Osteocyte (in vitro differentiated cells): ENCODE results near the gene MKLN1. TPM values are rescaled to one million over a fixed set of nuclear protein-coding genes. Genes with fewer than 3 reads are reported as not detected.
A peak's percentile ranks its signal among the peaks of the same experiment; 100 is the strongest.
"Not testable (repeated sequence)": the region's sequence is repeated elsewhere in the genome, so short reads cannot be mapped to it uniquely, and the experiment has no call there.

ENCODE experiments used
- DNase-seq: peaks from one replicate; pipeline ENCODE4 v3.0.0; 2021; ENCODE audit warnings: mixed read lengths; ENCODE audit not compliant: unreplicated experiment; ENCODE audit errors: extremely low spot score
- H3K27ac Mint-ChIP-seq: one replicate; pipeline ENCODE4 v1.8.0; 2021; ENCODE audit warnings: mild to moderate bottlenecking, mixed read lengths; ENCODE audit not compliant: unreplicated experiment
- H3K27me3 Mint-ChIP-seq: one replicate; pipeline ENCODE4 v1.8.0; 2021; ENCODE audit warnings: mixed read lengths; ENCODE audit not compliant: unreplicated experiment
- H3K36me3 Mint-ChIP-seq: one replicate; pipeline ENCODE4 v1.8.0; 2021; ENCODE audit warnings: mixed read lengths; ENCODE audit not compliant: unreplicated experiment
- H3K4me1 Mint-ChIP-seq: one replicate; pipeline ENCODE4 v1.8.0; 2021; ENCODE audit warnings: mixed read lengths; ENCODE audit not compliant: unreplicated experiment
- H3K4me3 Mint-ChIP-seq: one replicate; pipeline ENCODE4 v1.8.0; 2021; ENCODE audit warnings: mild to moderate bottlenecking, moderate library complexity, mixed read lengths; ENCODE audit not compliant: unreplicated experiment
- H3K9me3 Mint-ChIP-seq: one replicate; pipeline ENCODE4 v1.8.0; 2021; ENCODE audit warnings: mixed read lengths; ENCODE audit not compliant: unreplicated experiment
- total RNA-seq: library from RNA; stranded (reverse); gene quantifications from 2 replicates; pipeline ENCODE4 v1.2.1, GENCODE V29; 2021
- TF ChIP-seq, protein P1 (sequence below): fragments of 200-600 bp; sonication (generic); IDR thresholded peaks from 2 replicates; pipeline ENCODE4 v1.5.0; 2021; ENCODE audit warnings: antibody characterized with exemption, mild to moderate bottlenecking, moderate library complexity

Gene MKLN1
- total RNA-seq, 1 donor from 2014 or later = 41.4 TPM

DNA sequence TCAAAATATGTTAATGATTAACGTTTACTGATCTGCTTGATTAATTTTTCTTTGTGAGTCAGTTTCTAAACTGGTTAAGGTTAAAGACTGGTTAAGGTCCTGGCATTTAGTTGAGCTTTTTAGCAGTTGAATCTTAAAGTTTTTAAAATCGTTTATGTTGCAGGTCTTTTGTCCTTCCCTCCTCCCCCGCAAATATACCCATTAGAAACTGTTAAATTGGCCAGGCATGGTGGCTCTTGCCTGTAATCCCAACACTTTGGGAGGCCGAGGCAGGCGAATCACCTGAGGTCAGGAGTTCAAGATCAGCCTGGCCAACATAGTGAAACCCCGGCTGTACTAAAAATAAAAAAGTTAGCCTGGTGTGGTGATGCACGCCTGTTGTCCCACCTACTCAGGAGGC is 127.9 kb downstream of the MKLN1 start:
- DNase-seq = no peak
- Mint-ChIP-seq H3K4me1 (peaks cover 16% of the 10 kb centered on the region), H3K9me3 (no peaks in the 10 kb centered on the region), H3K36me3 (peaks cover 40% of the 10 kb centered on the region), H3K27me3 (no peaks in the 10 kb centered on the region), H3K4me3 (no peak overlapping the region), H3K27ac (no peak overlapping the region)
- TF ChIP-seq, protein P1, sequence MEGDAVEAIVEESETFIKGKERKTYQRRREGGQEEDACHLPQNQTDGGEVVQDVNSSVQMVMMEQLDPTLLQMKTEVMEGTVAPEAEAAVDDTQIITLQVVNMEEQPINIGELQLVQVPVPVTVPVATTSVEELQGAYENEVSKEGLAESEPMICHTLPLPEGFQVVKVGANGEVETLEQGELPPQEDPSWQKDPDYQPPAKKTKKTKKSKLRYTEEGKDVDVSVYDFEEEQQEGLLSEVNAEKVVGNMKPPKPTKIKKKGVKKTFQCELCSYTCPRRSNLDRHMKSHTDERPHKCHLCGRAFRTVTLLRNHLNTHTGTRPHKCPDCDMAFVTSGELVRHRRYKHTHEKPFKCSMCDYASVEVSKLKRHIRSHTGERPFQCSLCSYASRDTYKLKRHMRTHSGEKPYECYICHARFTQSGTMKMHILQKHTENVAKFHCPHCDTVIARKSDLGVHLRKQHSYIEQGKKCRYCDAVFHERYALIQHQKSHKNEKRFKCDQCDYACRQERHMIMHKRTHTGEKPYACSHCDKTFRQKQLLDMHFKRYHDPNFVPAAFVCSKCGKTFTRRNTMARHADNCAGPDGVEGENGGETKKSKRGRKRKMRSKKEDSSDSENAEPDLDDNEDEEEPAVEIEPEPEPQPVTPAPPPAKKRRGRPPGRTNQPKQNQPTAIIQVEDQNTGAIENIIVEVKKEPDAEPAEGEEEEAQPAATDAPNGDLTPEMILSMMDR = no peak

GRCh38 chr7:131456338-131456737 is 128.7 kb downstream of the MKLN1 start:
- no peak overlapping the region for H3K4me3 Mint-ChIP-seq
- H3K4me1 Mint-ChIP-seq = peaks cover 16% of the 10 kb centered on the region
- no peak for DNase-seq
- no peak overlapping the region for H3K27ac Mint-ChIP-seq
- H3K27me3 Mint-ChIP-seq = no peaks in the 10 kb centered on the region
- TF ChIP-seq, protein P1 = no peak
- H3K36me3 Mint-ChIP-seq = peaks cover 41% of the 10 kb centered on the region
- H3K9me3 Mint-ChIP-seq = no peaks in the 10 kb centered on the region

- no peak for DNase-seq
- peak overlapping the region; percentile 9 for H3K27ac Mint-ChIP-seq
Measured at GRCh38 chr7:131459256-131459655, 131.6 kb downstream of the MKLN1 start.

DNA sequence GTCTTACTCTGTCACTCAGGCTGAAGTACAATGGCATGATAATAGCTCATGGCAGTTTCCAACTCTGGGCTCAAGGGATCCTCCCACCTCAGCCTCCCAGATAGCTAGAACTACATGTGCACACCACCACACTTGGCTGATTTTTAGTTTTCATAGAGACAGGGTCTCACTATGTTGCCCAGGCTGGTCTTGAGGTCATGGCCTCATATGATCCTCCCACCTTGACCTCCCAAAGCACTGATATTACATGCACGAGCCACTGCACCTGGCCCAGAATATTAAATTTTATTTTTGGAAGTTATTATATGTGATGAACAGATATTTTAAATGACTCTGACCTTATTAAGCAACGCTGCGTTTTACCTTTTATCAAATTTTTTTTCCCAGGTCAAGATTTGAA is 134.4 kb downstream of the MKLN1 start:
- Mint-ChIP-seq H3K27ac (no peak overlapping the region), H3K9me3 (no peaks in the 10 kb centered on the region), H3K4me3 (no peak overlapping the region), H3K27me3 (no peaks in the 10 kb centered on the region), H3K4me1 (peaks cover 11% of the 10 kb centered on the region), H3K36me3 (peaks cover 46% of the 10 kb centered on the region)
- no peak for DNase-seq
- TF ChIP-seq, protein P1 = no peak

More at GRCh38 chr7:131459256-131459655, 131.6 kb downstream of the MKLN1 start:
- Mint-ChIP-seq H3K9me3 (no peaks in the 10 kb centered on the region), H3K4me1 (peaks cover 16% of the 10 kb centered on the region), H3K36me3 (peaks cover 55% of the 10 kb centered on the region), H3K27me3 (no peaks in the 10 kb centered on the region), H3K4me3 (no peak overlapping the region)
- TF ChIP-seq, protein P1 = no peak

GRCh38 chr7:131462715-131463114 is 135.0 kb downstream of the MKLN1 start:
- not testable (repeated sequence) for DNase-seq, H3K9me3 Mint-ChIP-seq, H3K27ac Mint-ChIP-seq, H3K27me3 Mint-ChIP-seq, H3K4me3 Mint-ChIP-seq
- Mint-ChIP-seq H3K4me1 (peaks cover 11% of the 10 kb centered on the region), H3K36me3 (peaks cover 48% of the 10 kb centered on the region)
